Measurements from ENCODE around the gene KLC1.

KLC1 gene

DNA sequence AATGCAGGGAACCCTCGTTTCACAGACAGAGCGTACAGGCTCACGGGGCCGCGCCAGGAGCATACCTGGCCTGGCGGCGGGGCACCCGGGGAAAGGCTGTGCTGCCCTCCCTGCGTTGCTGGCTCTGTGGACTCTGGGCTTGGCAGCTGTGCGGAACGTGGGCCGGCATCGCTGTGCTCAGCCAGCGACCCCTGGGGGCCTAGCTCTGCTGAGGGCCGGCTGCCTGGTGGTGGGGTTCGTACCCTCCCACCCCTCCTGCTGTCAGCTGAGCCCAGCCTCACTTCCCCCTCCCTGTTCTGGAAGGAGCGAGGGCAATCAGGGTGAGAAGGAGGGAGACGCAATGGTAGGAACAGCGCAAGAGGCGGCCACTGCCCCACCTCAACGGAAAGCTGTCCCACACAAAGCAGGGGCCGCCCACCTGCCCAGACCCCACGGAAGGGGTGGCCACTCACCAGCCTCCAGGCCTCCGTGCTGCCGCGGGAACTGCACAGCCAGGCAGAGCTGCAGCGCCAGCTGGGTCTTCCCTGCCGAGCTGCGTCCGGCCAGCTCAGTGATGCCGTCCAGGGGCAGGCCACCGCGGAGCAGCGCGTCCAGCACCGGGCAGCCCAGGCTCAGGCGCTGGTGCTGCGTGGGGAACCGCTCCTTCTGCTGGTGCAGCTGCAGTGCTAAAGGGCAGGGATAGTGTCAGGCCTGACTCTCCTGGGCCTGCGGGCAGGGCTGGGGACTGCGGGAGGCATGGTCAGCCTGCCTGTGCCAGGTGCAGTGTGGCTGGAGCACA is 77.7 kb downstream of the KLC1 start:
- DNase-seq: no peak

DNA sequence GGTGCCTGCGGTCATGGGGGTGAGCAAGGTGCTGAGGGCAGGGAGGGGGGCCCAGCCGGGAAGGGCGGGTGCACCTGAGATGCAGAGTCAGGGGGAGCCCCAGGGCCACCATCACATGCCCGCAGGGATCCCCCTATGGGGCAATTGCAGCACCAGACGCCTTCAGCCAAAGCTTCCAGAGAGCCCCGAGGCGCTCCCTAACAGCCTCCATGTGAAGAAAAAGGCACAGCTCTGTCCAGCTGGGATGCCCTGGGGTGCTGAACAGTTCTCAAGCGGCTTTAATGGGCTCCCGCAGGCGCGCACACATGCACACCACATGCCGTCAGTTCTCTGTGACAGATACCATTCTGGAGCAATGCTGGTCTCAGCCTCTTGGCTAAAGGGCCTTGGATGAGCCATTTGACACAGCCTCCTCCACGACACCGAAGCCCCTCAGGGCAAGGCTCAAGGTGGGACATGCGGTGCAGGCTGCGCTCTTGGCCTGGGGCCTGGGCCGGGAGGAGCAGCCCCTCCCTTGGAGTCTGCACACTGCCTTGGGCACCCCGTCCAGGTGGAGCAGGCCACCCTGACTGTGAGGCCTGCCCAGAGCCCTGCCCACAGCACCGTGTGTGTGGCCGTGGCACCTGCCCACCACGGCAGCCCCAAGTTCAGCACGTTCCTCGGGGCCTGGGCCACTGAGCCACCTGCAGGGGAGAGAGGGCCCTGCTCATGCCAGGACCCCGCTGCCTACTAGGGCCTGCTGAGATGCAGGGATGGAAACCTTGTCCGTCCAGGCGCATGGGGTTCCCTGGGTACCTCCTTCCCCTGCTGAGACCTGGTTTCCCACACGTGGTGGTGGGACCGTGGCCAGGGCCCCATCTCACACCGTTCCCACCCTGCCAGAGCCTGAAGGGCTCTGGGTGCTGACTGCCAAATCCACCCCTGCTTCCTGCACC is 78.6 kb downstream of the KLC1 start:
- no peak for DNase-seq

GRCh38 chr14:103708750-103709187 is 79.8 kb downstream of the KLC1 start:
- no peak for DNase-seq

DNA sequence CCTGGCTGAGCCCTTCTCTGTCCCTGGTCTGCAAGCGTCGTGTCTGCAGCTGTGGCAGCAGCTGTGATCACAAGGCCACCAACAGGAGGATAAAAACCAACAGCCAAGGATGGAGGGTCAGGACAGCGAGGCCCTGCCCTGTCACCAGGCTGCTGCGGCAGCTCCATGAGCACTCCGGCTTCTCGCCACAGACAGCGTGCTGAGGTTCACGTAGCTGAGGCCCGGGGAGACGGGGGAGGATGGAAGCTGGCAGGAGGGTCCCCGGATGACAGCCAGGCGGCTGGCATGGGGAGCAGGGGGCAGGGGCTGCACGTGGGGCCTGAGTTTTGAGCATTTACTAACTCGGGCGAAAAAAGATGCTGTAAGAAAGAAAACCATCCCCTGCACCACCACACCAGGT is 80.8 kb downstream of the KLC1 start:
- DNase-seq: no peak

GRCh38 chr14:103710771-103711377 is 81.9 kb downstream of the KLC1 start:
- no peak for DNase-seq

GRCh38 chr14:103711516-103712431 is 82.8 kb downstream of the KLC1 start:
- DNase-seq: no peak

DNA sequence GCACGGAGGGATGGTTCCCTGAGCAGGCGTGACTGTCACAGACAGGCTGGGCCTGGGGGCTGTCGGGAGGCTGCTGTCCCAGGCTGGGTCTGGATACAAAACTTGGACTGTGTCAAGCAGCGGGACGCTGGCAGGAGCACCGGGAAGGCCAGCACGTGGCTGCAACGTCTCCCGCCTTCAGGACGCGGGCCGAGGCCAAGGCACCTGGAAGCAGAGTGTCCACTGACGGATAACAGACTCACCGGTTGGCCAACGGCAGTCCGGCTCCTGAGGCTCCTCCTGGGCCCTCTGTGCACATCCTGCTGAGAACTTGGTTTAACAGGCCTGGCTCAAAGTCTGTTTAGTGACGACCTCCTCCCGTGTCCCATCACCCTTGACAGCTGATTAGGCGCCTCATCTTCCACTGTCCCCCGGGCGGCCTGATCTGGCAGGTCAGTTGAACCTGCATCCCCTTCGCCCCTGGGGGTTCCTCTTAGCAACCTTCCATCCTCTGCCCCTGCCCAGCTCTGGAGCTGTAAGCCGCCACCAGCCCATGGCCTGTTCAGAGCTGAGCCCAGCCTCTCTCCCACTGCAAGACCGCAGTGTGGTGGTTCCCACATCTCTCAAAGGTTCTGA is 83.7 kb downstream of the KLC1 start:
- DNase-seq: no peak

DNA sequence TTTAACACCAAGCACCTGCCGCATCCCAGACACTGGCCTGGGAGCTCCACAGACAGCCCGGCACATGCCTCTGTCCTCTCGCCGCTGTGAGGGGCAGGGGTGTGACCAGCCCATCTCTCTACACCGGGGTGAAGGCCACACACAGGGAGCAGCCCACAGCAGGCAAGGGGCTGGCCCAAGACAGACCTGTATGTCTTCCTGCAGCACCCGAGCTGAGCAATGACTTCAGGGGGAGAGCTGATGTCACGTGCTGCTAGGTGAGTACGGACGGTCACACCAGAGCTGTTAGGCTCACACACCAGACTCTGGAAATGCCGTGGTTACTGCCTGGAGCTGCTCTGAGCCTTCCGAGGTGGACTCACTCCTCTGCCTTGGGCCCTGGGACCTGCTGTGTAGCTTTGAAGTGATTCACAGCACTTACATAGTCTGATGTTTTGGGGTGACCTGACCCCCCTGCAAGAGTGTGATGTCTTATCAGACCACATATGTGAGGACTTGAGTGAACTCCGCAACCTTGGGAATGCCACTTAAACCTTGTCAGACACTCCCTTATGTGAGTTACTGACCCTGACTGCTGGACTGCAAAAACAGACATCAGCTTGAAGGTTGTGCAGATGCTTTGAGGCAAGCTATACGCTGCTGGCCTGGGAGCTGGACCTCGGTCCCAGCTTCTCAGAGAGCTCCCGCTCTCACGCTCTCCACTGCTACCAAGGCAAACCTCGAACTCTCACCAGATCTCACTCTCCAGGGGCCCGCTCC is 84.5 kb downstream of the KLC1 start:
- DNase-seq: no peak

GRCh38 chr14:103714063-103714724 is 85.2 kb downstream of the KLC1 start:
- DNase-seq: no peak

DNA sequence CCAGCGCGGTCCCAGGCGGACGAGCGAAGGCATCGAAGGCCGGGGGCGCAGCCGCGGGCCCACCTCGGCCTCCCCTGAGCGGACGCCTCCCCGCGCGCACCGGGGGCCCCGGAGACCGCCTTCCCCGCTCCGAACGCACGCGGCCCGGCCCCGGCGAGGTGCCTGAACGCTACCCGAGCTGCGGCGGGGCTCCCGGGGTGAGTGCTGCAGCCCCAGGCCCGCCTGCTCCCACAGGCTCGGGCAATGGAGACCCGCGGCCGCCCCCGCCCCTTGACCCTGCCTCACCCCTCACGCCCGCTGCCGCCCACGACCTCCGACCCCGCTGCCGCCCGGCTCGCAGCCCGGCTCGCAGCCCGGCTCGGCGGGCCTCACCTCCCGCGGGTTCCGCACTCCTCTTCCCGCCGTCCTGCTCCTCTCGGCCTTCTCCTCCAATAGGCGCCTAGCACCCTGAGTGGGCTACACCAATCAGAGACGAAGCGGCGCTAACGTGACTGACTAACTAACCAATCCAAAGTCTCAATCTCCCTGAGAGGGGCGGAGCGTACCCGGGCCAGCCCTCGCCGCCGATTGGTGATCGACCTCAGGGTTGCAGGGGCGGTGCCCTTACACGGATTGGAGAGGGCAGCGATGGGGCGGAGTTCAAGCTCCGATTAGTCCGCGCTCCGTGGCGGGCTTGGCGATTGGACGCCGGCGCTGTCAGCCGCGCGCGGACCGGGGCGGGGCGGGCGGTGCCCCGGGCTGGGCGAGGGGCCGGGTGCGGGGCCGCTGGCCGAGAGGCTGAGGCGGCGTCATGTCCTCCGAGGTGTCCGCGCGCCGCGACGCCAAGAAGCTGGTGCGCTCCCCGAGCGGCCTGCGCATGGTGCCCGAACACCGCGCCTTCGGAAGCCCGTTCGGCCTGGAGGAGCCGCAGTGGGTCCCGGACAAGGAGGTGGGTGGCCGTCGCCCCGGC is 86.3 kb downstream of the KLC1 start, which contains the start of the genes XRCC3 and ZFYVE21:
TSS of gene XRCC3 (minus strand) at position 400 of the 949 bp plus-strand sequence. CDS start 4,364 bp downstream, outside the sequence.
TSS of gene ZFYVE21 (plus strand) at position 759 of the 949 bp plus-strand sequence. CDS start at position 791, 32 bp downstream.
- peak; percentile 100 for DNase-seq

DNA sequence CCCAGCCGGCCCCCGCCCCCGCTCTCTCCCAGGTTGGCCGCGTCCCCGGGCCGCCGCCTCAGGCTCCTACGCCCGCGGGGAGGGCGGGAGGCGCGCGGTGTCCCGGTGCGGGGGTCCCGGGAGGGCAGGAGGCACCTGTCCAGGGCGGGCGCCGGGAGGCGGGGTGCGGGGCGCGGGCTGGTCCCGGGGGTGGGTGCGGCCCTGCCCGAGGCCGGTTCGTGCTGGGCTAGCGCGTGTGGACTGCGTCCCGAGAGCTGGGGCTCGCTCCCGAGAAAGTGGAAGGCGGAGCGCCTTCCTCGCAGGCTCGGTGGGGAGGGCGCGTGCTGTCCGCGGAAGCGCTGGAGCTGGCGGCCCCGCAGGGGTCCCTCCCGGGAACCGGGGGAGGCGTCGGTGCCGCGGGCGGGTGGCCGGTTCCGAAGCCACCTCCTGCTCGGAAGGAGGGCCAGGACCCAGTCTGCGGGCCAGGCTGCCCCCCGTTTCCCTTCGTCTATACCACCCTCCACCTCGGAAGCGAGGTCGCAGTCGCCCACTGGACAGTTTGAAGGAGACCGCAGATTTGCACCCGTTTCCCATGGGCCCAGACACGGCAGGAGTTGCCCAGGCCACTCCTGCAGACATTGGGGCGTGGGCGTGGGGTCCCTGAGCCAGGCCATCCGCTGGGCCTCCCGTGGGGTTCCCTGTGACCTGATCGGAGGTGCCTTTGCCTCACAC is 87.2 kb downstream of the KLC1 start:
- DNase-seq: peak; percentile 9

GRCh38 chr14:103716899-103717411 is 87.9 kb downstream of the KLC1 start:
- DNase-seq: no peak

DNA sequence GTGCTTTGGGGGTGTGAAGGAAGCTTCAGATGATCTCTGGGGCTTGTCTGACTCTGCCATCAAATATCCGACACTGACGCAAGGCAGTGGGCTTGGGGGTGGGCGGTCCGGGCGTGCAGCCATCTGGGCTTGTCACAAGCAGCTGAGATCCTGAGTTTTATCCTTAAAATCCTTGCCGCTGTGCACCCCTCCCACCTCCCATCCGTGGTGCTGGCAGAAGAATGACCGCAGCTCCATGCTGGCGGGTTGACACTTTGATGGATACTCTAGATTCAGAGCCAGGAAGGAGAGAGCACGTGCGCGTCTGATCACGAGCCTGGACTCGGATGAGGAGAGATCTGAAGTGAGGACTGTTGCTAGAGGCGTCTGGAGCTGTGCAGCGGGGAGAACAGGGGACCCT is 89.6 kb downstream of the KLC1 start:
- DNase-seq: no peak

GRCh38 chr14:103719751-103720150 is 90.7 kb downstream of the KLC1 start:
- no peak for DNase-seq

- no peak for DNase-seq
These were observed 92.5 kb downstream of the KLC1 start for GRCh38 chr14:103721334-103722120.

GRCh38 chr14:103723748-103724081 is 94.7 kb downstream of the KLC1 start:
- no peak for DNase-seq

- no peak for DNase-seq
These were observed 95.1 kb downstream of the KLC1 start for GRCh38 chr14:103724116-103724515.
